Fibroblast of skin of left quadriceps (primary cell): Measurements from ENCODE around the gene ADISSP.

Experiments
- DNase-seq, 2 experiments: peaks; one replicate each; pipeline ENCODE4 v3.0.0-alpha.2; 2013; ENCODE audit warnings: low read depth in 2 of 2

ADISSP gene

DNA sequence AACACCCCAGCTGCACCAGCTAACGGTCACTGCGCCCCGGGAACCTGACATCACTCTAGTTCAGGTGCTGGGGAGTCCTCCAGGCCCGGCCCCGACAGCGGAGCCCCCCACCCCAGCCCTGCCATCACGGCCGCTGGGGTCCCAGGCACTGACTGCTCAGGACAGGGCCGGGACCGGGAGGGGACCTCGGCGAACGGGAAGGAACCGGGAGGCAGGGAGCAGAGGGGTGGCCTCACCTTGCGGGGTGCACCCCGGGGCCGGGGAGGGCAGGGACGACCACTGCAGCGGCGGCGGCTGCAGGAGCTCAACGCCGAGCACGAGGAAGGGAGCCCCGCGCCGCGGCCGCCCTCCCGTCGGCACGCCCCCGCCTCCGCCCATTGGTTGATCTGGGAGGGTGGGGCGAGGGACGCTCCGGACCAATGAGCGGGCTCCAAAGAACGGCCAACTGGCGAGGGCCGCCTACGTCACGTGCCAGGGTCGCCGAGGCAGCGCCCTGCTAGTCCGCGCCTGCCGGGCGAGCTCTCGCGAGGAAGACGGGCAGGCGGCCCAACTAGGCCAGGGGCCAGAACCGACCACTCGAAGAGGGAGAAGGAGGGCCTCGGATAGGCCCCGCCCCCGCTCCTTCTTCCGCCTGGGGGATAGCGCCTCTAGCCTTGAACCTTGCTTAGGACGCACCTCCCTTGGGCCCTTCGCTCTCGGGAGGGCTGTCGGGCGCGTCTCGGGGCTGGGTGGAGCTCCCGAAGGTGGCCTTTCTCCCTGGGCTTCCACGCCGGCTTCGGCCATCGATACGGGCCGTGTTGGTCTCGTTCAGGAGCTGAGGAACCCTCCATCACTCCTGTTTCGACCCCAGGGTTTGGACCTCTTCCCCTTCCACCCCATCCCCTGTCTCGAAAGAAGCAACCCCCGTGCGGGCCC lies at the start of gene ADISSP:
Gene ADISSP, minus strand, starts transcription at position 327 of the 915 bp plus-strand sequence. CDS start 7,653 bp downstream, outside the sequence.
- peak; percentile 96 to 97 for DNase-seq

DNA sequence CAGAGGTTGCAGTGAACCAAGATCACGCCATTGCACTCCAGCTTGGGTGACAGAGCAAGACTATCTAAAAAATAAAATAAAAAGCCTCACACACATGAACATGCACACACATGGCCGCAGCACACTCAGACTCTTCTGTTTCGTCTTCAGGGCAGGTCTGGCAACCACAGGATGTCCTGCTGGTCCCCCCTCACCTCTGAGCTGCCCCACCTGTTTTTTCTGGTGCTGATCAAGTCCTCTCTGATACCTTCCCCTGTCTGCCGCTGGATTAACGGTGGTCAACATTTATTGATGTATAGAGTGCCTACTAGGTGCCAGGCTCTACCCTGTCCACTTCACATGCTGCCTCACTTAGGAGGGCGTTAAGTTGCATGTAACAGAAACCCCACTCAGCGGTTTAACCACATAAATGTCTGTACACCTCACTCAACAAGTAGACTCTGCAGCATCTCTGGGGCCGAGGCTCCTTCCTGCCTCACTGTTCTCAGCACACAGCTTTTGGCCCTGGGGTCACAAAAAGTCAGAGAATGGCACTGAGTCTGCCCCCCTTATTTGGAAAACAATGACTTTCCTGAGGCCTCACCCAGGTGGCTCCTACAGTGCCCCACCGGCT lies 48.3 kb upstream of the ADISSP start:
- DNase-seq: no peak

DNA sequence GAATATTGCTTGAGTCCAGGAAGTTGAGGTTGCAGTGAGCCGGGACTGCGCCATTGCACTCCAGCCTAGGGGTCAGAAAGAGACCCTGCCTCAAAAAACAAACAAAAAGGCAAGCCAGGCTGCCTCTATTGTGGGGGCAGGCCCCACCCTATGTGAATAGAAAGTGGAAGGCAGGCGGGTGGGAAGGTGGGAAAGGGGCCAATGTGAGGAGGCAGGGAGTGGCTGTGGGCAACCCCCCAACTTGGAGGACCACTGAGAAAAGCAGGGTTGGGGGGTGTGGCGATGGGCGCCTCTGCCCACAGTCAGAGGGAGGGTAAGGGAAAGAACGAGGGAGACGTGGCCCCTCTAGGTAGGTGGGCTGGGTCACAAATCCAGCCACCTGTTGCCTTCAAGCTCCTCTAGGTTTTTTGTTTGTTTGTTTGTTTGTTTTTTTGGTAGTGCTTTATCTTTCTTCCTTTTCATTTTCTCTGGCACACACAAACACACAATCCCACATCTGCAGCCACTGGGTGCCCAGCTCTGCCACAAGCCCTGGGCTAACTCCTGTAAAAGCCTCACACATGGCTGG lies 47.5 kb upstream of the ADISSP start:
- no peak for DNase-seq

DNA sequence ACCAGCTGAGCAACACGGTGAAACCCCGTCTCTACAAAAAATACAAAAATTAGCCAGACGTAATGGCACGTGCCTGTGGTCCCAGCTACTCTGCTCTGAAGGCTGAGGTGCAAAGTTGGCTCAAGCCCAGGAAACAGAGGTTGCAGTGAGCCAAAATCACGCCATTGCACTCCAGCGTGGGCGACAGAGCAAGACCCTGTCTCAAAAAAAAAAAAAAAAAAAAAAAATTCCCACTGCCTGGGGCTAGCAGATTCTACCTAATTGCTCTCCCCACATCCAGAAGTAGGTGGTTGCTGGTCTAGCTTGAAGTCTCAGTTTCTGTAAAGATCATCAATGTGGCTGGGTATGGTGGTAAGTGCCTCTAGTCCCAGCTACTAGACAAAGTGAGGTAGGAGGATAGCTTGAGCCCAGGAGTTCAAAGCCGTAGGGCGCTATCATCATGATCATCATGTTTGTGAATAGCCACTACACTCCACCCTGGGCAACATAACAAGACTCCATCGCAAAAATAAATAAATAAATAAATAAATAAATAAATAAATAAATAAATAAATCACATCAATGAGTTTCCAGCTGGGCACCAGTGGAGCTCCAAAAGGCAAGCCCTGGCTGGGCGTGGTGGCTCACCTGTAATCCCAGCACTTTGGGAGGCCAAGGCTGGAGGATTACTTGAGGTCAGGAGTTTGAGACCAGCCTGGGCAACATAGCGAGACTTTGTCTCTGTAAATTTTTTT lies 46.5 kb upstream of the ADISSP start:
- DNase-seq: no peak

DNA sequence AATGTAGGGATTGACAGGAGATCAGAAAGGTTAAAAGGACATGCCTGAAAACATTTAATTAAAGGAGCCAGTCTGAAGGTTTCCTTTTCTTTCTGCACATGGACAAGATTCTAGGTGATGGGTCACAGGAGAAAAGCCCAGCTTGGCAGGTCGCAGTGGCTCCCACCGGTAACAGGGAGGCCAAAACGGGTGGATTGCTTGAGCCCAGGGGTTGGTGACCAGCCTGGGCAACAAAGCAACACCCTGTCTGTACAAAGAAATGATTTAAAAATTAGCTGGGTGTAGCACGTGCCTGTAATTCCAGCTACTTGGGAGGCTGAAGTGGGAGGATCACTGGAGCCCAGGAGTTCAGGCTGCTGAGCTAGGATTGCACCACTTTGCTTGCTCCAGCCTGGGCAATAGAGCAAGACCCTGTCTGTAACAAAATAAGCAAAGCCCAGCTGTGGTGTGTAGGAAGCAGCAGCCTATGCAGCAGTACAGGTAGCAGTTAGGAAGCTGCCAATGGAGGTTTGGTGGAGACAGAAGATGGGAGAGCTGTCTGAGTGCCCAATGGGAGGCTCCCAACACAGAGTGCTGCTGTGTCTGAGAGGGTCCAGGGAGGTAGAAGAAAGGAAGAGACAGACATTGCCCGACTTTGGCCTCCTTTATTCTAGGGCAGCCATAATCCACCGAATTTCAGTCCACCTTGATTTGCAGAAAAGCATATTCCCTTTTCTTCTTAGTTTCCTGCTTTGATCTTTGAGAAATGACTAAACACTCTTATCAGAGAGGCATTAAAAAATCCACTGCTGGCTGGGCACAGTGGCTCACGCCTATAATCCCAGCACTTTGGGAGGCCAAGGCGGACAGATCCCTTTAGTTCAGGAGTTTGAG lies 45.7 kb upstream of the ADISSP start:
- DNase-seq: no peak

DNA sequence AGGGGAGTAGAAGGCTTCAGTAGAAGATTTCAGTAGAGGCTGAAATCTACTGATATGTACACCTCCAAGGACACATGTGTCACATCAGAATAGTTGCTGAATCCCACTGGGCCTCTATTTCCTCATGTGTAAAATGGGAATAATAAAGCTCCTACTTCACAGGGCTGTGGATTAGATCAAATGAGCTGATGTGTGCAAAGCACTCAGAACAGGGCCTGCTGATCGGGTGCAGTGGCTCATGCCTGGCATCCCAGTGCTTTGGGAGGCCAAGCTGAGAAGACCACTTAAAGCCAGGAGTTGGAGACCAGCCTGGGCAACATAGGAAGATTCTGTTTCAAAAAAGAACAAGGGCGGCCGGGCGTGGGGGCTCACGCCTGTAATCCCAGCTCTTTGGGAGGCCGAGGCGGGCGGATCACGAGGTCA lies 44.7 kb upstream of the ADISSP start:
- no peak for DNase-seq

DNA sequence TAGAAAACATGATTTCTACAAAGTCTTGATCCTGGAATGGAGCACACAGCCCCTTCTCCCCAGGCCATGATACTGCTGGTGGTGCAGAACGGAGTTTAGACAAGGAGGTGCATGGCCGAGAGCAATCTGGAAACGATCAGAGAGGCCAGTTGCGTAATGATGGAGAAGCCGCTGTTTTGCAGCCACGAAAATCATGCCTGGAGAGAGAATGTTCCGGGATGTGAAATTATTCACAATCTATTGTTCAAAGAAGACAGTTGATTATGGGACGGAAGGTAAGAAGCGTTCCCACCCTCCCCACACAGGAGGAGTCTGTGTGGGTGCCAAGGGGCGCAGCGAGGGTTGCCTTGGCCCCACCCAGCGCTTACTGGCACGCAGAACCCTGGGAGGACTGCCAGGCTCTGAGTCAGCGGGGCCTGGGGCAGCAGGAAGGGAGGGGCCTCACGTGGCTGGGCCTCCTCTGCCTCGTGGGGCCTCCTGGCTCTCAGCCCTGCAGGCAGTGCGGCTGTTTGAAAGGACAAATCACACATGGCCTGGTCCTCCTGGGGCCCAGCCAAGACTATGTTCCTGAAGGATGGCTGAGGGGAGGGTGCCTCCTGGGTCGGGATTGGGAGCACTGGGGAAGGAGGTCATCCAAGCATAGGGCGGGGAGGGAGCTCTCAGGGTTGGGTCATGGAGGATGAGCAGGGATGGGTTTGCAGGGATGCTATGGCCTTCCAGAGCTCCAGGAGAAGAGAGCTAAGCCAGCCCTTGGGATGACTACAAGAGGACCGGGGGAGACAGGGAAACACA lies 44.1 kb upstream of the ADISSP start:
- peak; percentile 99 for DNase-seq

DNA sequence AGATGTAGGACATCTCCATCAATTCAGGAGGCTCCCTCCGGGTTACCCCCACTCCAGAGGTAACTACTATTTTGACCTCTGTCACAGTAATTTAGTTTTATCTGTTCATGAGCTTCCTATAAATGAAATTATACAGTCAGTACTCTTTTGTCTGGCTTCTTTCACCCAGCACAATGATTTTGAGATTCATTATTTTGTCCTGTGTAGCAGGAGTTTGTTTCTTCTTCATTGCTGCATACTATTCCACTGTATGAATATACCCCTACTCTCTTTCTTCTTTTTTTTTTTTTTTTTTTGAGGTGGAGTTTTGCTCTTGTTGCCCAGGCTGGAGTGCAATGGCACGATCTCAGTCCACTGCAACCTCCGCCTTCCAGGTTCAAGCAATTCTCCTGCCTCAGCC lies 41.0 kb upstream of the ADISSP start:
- no peak for DNase-seq

DNA sequence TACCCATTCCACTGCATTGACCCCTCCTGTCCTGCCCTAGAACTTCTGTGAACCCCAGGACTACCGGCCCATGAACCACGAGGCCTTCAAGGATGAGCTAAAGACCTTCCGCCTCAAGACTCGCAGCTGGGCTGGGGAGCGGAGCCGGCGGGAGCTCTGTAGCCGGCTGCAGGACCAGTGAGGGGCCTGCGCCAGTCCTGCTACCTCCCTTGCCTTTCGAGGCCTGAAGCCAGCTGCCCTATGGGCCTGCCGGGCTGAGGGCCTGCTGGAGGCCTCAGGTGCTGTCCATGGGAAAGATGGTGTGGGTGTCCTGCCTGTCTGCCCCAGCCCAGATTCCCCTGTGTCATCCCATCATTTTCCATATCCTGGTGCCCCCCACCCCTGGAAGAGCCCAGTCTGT lies 37.2 kb upstream of the ADISSP start:
- no peak for DNase-seq

DNA sequence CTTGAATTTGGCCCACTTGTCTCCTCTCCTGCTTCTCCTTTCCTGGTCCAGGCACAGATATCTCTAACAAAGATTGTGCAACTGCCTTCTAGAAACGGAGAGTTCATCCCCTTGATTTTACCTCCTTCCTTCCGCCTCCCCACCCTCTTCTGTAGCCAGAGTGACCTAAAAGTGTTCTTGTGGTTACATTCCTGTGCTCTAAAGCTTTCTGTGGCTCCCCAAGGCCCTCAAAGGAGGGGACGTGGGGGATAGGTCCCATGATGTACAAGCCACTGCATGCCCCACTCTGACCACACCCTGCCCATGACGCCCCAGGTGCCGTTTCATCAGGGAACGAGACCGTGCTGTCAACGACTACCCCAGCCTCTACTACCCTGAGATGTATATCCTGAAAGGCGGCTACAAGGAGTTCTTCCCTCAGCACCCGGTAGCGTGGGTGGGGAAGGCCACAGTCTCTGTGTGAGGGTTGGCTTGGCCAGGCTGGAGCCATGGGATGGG lies 36.8 kb upstream of the ADISSP start:
- DNase-seq: no peak

DNA sequence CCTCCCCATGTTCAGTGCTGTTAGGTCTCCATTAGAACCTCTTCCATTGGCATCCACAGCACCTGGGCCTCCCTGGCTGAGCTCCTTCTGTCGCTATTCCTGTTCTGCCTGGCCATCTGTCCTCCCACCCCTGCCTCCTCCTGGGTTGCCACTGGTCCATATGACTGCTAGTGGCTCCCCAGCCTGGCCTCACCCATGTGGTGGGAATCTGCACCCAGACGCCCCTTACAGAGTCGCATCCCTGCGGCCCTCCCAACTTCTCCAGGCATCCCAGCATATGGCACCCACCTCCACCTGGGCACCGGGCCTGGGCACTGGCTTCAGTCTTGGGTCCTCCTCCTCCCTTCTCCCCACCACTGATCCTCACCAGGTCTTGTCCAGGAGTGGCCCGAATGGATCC lies 36.3 kb upstream of the ADISSP start:
- DNase-seq: no peak

DNA sequence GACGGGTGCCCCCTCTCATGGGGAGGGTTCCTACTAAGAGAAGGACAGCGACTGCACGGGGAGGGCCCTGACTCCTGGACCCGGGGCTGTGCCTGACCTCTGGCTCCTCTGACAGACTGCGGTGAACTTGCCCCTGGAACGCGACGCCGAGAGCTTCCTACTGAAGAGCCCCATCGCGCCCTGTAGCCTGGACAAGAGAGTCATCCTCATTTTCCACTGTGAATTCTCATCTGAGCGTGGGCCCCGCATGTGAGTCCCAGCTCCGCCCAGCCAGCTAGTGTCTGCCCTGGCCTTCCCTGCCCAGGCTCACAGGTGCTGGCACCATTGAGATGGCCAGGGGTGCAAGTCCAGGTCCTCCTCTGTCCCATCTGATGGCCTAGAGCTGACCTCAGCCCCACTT lies 35.7 kb upstream of the ADISSP start:
- no peak for DNase-seq

DNA sequence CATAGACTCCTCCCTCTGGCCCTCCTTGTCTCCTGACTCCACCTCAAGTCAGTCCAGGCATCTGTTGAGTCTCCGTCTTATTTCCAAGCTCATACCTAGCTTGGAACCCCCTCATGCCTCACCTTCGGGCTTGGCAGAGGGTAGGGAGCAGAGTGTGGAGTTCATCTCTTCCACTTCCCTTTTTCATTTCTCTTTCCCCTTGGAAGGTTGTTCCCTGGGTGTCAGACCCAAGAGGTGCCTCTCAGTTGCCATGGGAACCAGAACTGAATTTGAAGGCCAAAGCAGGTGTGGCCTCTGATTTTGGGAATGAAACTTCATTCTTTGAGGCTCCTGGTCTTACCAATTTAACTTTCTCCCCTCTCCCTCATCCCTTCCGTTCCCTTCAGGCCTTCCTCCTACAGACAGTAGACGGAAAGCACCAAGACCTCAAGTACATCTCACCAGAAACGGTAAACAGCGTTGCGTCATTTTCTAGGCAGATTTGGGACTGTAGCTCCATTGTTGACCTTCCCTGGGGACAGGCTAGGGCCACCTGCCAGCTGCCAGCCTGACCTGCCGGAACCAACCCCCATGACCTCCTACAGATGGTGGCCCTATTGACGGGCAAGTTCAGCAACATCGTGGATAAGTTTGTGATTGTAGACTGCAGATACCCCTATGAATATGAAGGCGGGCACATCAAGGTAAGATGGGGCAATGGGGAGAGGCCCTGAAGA lies 35.1 kb upstream of the ADISSP start:
- no peak for DNase-seq

DNA sequence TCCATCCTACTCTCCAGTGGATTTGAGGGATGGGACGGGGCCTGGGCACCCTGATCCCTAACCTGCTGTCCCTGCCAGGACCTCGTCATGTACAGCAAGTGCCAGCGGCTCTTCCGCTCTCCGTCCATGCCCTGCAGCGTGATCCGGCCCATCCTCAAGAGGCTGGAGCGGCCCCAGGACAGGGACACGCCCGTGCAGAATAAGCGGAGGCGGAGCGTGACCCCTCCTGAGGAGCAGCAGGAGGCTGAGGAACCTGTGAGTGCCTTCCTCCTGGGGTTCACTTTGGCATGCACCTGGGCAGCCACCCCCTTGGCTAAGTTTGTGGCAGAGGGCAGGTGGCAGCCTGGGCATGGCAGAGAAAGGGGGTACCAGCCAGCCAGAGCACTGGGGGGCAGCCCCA lies 34.3 kb upstream of the ADISSP start:
- no peak for DNase-seq

DNA sequence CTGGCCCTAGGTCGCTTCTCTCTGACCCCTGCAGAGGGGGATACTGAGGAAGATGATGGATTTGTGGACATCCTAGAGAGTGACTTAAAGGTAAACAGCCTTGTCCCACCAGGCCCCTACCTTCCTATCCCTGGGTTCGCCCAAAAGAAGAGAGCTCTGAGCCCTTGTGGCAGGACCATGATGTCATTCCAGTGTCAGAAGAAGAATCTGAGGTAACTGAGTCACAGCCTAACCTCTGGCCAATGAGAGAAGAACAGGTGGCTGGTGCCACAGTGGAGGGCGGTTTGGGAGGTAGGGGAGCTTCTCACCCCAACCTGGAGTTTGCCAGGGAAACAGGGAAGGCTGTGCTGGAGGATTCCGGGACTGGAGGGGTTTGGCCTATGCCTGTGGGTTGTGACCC lies 33.7 kb upstream of the ADISSP start:
- DNase-seq: no peak

DNA sequence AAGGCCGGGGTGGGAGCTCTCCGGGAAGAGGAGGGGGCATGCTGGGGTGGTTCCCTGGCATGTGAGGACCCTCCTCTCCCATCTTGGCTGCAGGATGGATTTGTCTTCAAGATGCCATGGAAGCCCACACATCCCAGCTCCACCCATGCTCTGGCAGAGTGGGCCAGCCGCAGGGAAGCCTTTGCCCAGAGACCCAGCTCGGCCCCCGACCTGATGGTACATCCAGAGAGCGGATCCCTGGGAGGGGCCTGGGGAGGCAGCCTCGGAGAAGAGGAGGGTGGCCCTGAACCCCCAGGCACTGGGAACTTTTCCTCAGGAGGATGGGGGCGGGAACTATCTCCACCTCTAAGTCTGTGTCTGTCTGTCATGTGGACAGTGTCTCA lies 33.3 kb upstream of the ADISSP start:
- DNase-seq: no peak

DNA sequence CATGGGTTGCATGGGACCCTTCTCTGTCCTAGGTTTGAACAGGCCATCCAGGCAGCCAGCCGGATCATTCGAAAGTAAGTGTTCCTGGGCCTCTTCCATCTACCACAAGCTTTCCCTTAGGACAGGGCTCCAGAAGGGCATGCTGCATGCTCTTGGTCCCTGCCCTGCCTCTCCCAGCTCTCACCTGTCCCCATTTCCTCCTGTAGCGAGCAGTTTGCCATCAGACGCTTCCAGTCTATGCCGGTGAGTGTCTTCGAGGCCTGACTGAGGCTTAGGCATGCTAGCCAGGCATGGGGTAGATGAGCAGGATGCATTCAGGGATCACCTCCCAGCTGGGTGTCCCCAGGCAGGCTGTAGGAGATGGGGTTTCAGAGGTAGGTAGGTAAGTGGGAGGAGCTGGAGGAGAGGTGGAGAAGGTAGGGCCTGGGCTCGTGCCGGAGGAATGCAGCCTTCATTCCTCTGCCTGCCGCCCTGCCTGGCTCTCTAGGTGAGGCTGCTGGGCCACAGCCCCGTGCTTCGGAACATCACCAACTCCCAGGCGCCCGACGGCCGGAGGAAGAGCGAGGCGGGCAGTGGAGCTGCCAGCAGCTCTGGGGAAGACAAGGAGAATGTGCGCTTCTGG lies 32.8 kb upstream of the ADISSP start:
- no peak for DNase-seq

DNA sequence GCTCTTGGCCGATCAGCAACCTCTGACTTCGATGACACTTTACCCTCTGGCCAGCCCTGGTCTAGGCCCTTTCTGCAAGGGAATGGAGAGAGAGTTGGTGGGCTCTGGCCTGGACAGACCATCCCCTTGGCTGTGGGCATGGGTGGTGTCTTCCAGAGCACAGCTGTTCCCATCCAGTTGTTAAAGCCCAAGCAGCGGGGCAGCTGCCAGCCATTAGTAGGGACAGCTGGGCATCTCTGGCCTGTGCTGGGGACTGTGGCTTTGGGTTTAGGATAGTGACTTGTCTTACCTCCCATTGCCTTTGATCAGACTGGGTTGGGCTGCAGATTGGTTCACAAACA lies 31.3 kb upstream of the ADISSP start:
- no peak for DNase-seq

DNA sequence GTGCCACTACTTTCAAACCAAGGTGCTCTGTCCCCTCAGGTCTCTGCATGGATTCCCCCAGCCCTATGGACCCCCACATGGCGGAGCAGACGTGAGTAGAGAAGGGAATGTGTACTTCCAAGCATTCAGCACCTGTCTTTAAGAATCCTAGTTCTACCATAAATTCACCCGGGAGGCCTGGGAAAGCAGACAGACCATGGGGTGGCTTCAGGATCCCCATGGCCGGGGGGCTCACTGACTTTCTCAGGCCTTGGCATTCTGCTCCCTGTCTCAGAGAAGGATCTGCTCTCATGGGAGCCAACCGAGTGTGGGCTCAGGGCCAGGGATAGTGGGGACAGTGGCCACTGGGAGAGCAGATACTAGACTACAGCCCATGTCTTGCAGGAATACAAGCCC lies 30.8 kb upstream of the ADISSP start:
- DNase-seq: no peak
